ENCODE results near the gene AHDC1.

AHDC1 gene

DNA sequence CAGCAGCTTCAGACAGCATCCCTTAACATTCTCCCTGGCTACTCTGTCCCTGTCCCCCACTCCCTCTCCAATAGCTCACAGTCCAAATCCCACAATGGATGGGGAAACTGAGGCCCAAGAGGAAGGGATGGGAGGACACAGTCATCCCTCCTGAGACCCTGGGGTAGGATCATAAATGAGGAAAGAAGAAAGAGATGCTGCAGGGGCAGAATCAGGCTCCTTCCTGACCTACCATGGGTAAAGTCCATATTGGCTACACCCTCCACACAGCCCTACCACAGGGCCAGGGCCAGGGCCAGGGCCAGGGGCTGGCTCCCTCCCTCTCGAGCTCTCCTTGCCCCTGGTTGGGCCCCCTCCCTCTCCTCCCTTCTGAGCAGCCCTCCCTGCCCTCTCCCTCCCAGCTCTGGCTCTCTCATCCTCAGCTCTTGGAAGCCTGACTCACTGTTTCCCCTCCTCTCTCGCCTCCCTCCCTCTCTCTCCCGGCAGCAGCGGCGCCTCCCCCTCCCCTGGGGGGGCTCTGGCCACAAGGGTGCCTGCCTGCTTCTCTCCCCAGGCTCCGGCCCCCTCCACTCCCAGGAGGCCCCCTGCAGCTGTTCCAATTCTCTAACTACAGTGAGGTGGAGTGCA is 4.9 kb downstream of the AHDC1 start:
- no peak for DNase-seq (ENCODE audit: extremely low read depth, insufficient read length)
- H3K27me3 ChIP-seq (replicated peaks; ENCODE audit: control insufficient read depth, insufficient read depth, low read length): no peaks in the 10 kb centered on the region
- TF ChIP-seq, protein P1, sequence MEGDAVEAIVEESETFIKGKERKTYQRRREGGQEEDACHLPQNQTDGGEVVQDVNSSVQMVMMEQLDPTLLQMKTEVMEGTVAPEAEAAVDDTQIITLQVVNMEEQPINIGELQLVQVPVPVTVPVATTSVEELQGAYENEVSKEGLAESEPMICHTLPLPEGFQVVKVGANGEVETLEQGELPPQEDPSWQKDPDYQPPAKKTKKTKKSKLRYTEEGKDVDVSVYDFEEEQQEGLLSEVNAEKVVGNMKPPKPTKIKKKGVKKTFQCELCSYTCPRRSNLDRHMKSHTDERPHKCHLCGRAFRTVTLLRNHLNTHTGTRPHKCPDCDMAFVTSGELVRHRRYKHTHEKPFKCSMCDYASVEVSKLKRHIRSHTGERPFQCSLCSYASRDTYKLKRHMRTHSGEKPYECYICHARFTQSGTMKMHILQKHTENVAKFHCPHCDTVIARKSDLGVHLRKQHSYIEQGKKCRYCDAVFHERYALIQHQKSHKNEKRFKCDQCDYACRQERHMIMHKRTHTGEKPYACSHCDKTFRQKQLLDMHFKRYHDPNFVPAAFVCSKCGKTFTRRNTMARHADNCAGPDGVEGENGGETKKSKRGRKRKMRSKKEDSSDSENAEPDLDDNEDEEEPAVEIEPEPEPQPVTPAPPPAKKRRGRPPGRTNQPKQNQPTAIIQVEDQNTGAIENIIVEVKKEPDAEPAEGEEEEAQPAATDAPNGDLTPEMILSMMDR (IDR thresholded peaks at IDR 0.05; ENCODE audit: insufficient read depth, low read length, poor library complexity, severe bottlenecking): no peak
- H3K4me3 ChIP-seq (replicated peaks; ENCODE audit: low read depth, low read length): no peak overlapping the region
- no peaks in the 10 kb centered on the region for H3K36me3 ChIP-seq (ENCODE audit: control insufficient read depth, insufficient read depth, low read length)

GRCh38 chr1:27598295-27598687 is 5.7 kb downstream of the AHDC1 start:
- no peak for DNase-seq (ENCODE audit: extremely low read depth, insufficient read length)
- H3K4me3 ChIP-seq (replicated peaks; ENCODE audit: low read depth, low read length): no peak overlapping the region
- H3K27me3 ChIP-seq (replicated peaks; ENCODE audit: control insufficient read depth, insufficient read depth, low read length): no peaks in the 10 kb centered on the region
- TF ChIP-seq, protein P1 (IDR thresholded peaks at IDR 0.05; ENCODE audit: insufficient read depth, low read length, poor library complexity, severe bottlenecking): no peak
- H3K36me3 ChIP-seq (ENCODE audit: control insufficient read depth, insufficient read depth, low read length): no peaks in the 10 kb centered on the region

DNA sequence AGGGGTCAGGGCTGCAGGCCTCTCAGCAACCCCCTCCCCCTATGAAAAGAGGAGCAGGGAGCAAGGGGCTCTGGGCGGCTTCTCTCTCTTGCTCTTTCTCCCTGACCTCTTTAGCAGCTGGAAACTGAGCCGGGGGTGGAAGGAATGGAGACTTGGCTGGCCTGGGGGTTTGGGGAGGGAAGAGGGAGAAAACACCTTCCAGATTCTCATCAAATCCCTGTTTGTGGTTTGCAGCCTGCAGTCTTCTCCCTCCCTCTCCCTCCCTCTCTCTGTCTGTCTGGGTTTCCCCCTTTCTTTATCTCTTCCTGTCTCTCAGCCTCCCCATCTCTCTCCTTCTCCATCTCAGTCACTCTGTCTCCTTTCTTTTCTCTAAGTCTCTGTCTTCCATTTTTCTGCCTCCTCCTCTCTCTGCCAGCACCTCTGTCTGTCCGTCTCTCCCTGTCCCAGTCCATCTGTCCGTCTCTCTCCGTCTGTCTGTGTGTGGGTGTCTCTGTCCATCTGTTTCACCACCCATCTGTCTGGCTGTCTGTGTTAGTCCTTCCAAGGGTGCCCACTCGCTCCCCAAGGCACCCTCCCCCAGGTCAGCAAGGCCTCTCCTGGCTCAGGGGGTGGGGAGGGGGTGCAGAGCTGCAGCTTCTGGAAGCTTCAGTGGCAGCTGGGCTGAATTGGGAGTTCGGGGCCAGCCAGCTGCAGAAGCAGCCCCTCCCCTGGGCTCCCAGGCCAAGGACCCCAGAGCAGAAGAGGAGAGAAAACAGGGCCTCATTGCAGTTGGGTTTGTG is 6.2 kb downstream of the AHDC1 start:
- H3K36me3 ChIP-seq (ENCODE audit: control insufficient read depth, insufficient read depth, low read length): no peaks in the 10 kb centered on the region
- no peak overlapping the region for H3K4me3 ChIP-seq (replicated peaks; ENCODE audit: low read depth, low read length)
- TF ChIP-seq, protein P1 (IDR thresholded peaks at IDR 0.05; ENCODE audit: insufficient read depth, low read length, poor library complexity, severe bottlenecking): no peak
- no peaks in the 10 kb centered on the region for H3K27me3 ChIP-seq (replicated peaks; ENCODE audit: control insufficient read depth, insufficient read depth, low read length)
- DNase-seq (ENCODE audit: extremely low read depth, insufficient read length): no peak

DNA sequence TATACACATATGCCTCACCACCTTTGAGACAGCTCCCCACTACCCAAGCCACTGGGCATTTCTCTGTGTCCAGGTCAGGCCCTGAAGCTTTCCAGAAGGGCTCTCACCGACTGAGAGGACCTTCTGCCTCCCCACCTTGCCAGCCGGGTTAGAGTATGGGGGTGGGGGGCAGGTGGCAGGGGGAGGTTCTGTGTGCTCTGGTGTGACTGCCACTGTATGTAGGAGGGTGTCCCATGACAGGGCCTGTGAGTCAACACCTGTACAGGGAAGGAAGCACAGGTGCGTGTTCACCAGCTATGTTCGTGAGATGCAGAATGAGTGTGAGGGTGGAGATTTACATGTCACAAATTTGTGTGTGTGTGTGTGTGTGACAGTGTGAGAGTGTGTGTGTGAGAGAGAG is 7.0 kb downstream of the AHDC1 start:
- TF ChIP-seq, protein P1 (IDR thresholded peaks at IDR 0.05; ENCODE audit: insufficient read depth, low read length, poor library complexity, severe bottlenecking): no peak
- H3K4me3 ChIP-seq (replicated peaks; ENCODE audit: low read depth, low read length): no peak overlapping the region

DNA sequence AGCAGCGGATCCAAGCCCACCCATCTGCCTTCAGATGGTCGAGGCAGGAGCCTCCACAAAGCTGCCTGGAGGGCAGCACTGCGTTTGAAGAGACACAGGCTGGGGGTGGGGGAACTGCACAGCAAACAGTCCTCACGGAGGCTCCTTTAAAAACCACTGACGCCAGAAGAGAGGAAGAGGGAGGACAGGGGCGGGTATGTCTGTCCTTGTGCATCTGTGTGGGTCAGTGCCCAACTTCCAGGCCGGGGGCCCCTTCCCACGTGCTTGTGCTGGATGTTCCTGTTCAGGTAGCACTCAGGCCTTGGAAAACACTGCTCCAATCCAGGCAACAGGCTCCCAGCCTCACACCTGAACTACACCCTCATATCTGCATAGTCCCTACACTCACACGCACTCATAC is 7.7 kb downstream of the AHDC1 start:
- Histone ChIP-seq H3K4me3 (replicated peaks; ENCODE audit: low read depth, low read length) (no peak overlapping the region), H3K27me3 (replicated peaks; ENCODE audit: control insufficient read depth, insufficient read depth, low read length) (no peaks in the 10 kb centered on the region), H3K36me3 (ENCODE audit: control insufficient read depth, insufficient read depth, low read length) (no peaks in the 10 kb centered on the region; the same call in 1 of the 2 replicates)
- no peak for DNase-seq (ENCODE audit: extremely low read depth, insufficient read length)
- TF ChIP-seq, protein P1 (IDR thresholded peaks at IDR 0.05; ENCODE audit: insufficient read depth, low read length, poor library complexity, severe bottlenecking): no peak

More for the DNA sequence above, 7.0 kb downstream of the AHDC1 start:
- no peak for DNase-seq (ENCODE audit: extremely low read depth, insufficient read length)
- no peaks in the 10 kb centered on the region; the same call in 1 of the 2 replicates for H3K36me3 ChIP-seq (ENCODE audit: control insufficient read depth, insufficient read depth, low read length)
- H3K27me3 ChIP-seq (replicated peaks; ENCODE audit: control insufficient read depth, insufficient read depth, low read length): no peaks in the 10 kb centered on the region
